ENCODE results near the gene EMC1.

GRCh38 chr1:19199969-19200604 is 51.2 kb downstream of the EMC1 start:
- TF ChIP-seq CTCF (IDR thresholded peaks at IDR 0.05) (no peak), POLR2AphosphoS5 (IDR thresholded peaks at IDR 0.05) (no peak), POLR2A (IDR thresholded peaks at IDR 0.05) (no peak)
